Caco-2 (cell line): ENCODE measurements around the gene ACE. TPM values are rescaled to one million over a fixed set of nuclear protein-coding genes. Genes with fewer than 3 reads are reported as not detected.
A peak's percentile ranks its signal among the peaks of the same experiment; 100 is the strongest.

ENCODE experiments used
- BruUV-seq: library from RNA; stranded (reverse); fragments of 400-500 nt; replicated peaks from 2 replicates; lab custom pipeline; 2021; lab: Mats Ljungman, UMichigan
- CTCF ChIA-PET: fragments of 300-600 bp; sonication (Branson Sonifier 250); formaldehyde crosslinking; loops from one replicate; lab custom pipeline; 2022; ENCODE audit warnings: antibody characterized with exemption; lab: Charles Lee
- POLR2A ChIA-PET: fragments of 300-600 bp; sonication (Branson Sonifier 250); formaldehyde crosslinking; loops from one replicate; lab custom pipeline; 2022; ENCODE audit warnings: antibody characterized with exemption; lab: Charles Lee
- DNase-seq, 2 experiments: peaks; one replicate each; pipeline versions ENCODE4 v3.0.0 to v3.0.0-alpha.2; 2020 to 2022
- H3K27me3 ChIP-seq: replicated peaks from 2 replicates; pipeline ENCODE4 v1.6.0; 2011; ENCODE audit warnings: low read length; ENCODE audit not compliant: control insufficient read depth, insufficient read depth
- H3K36me3 ChIP-seq: 2 replicates; pipeline ENCODE4 v1.5.1; 2011; ENCODE audit warnings: low read length; ENCODE audit not compliant: control insufficient read depth, insufficient read depth
- H3K4me1 ChIP-seq: fragments of 250-450 bp; sonication (Bioruptor Pico); 2 replicates; pipeline ENCODE4 v1.5.1; 2020; ENCODE audit warnings: mild to moderate bottlenecking
- H3K4me3 ChIP-seq: 2 replicates; pipeline ENCODE4 v1.5.1; 2011; ENCODE audit warnings: low read depth, mild to moderate bottlenecking, control low read depth, low read length
- H3K9me3 ChIP-seq: fragments of 250-450 bp; sonication (Bioruptor Pico); 2 replicates; pipeline ENCODE4 v1.5.1; 2020; ENCODE audit warnings: mild to moderate bottlenecking, moderate library complexity
- H3K27ac Mint-ChIP-seq: one replicate; pipeline ENCODE4 v1.8.0; 2022; ENCODE audit warnings: mixed read lengths; ENCODE audit not compliant: unreplicated experiment
- H3K27me3 Mint-ChIP-seq: one replicate; pipeline ENCODE4 v1.8.0; 2022; ENCODE audit warnings: mixed read lengths; ENCODE audit not compliant: insufficient read depth, unreplicated experiment
- H3K36me3 Mint-ChIP-seq: one replicate; pipeline ENCODE4 v1.8.0; 2022; ENCODE audit warnings: mild to moderate bottlenecking, mixed read lengths; ENCODE audit not compliant: insufficient read depth, unreplicated experiment
- H3K4me1 Mint-ChIP-seq: one replicate; pipeline ENCODE4 v1.8.0; 2022; ENCODE audit warnings: low read depth, mixed read lengths; ENCODE audit not compliant: unreplicated experiment
- H3K4me3 Mint-ChIP-seq: one replicate; pipeline ENCODE4 v1.8.0; 2022; ENCODE audit warnings: mild to moderate bottlenecking, moderate library complexity, mixed read lengths; ENCODE audit not compliant: unreplicated experiment
- H3K9me3 Mint-ChIP-seq: one replicate; pipeline ENCODE4 v1.8.0; 2022; ENCODE audit warnings: mixed read lengths; ENCODE audit not compliant: unreplicated experiment
- CTCF ChIP-seq, 2 experiments: fragments of 200-600 bp in 1 of 2; IDR thresholded peaks; 1 replicate in 1 of 2; 2 replicates in 1 of 2; pipeline versions ENCODE4 v1.5.1 to v1.8.0; 2011 to 2022; ENCODE audit warnings: antibody characterized with exemption in 1 of 2, control low read depth in 1 of 2, inconsistent platforms in 1 of 2, low read depth in 1 of 2, low read length in 1 of 2, mild to moderate bottlenecking in 1 of 2, moderate library complexity in 1 of 2; ENCODE audit not compliant: insufficient read depth in 1 of 2, severe bottlenecking in 1 of 2, unreplicated experiment in 1 of 2
- intact Hi-C: fragments of 100-400 bp; cut with micrococcal nuclease; formaldehyde crosslinking; loops from one replicate; pipeline ENCODE4 v1.10.0; 2022; ENCODE audit not compliant: unreplicated experiment
- total RNA-seq: library from RNA; stranded (reverse); gene quantifications from 2 replicates; pipeline ENCODE4 v1.2.3, GENCODE V29; 2022

ACE gene
- total RNA-seq, 1 experiment from 2014 or later: 3.4 TPM

GRCh38 chr17:63476459-63476853 is 405 bp upstream of the ACE start:
- intact Hi-C loops: no loop called here
- H3K27ac Mint-ChIP-seq: no peak overlapping the region
- Histone ChIP-seq H3K36me3 (no peaks in the 10 kb centered on the region), H3K4me1 (peaks cover 13% of the 10 kb centered on the region), H3K27me3 (no peaks in the 10 kb centered on the region), H3K9me3 (no peaks in the 10 kb centered on the region), H3K4me3 (peak overlapping the region; percentile 67)
- ChIA-PET CTCF (interaction anchor here (0.6 to 6.0 kb wide), 8 partner anchors 11 to 830 kb away, joined by 3 to 107 read pairs (median 4); partner anchors contain the start of gene CYB561), POLR2A (no interaction called here)
- peaks cover 9% of the 10 kb centered on the region for H3K27me3 Mint-ChIP-seq
- no peak for TF ChIP-seq CTCF (IDR thresholded peaks at IDR 0.05; ENCODE audit: insufficient read depth in 1 of 2, low read depth in 1 of 2, low read length in 1 of 2, severe bottlenecking in 1 of 2, unreplicated experiment in 1 of 2)
- peaks cover 10% of the 10 kb centered on the region for H3K4me1 Mint-ChIP-seq
- no peaks in the 10 kb centered on the region for H3K36me3 Mint-ChIP-seq
- peak overlapping the region; percentile 98 for H3K4me3 Mint-ChIP-seq
- BruUV-seq: no TSS peak
- peak; percentile 55 to 71 for DNase-seq
- H3K9me3 Mint-ChIP-seq: no peaks in the 10 kb centered on the region

DNA sequence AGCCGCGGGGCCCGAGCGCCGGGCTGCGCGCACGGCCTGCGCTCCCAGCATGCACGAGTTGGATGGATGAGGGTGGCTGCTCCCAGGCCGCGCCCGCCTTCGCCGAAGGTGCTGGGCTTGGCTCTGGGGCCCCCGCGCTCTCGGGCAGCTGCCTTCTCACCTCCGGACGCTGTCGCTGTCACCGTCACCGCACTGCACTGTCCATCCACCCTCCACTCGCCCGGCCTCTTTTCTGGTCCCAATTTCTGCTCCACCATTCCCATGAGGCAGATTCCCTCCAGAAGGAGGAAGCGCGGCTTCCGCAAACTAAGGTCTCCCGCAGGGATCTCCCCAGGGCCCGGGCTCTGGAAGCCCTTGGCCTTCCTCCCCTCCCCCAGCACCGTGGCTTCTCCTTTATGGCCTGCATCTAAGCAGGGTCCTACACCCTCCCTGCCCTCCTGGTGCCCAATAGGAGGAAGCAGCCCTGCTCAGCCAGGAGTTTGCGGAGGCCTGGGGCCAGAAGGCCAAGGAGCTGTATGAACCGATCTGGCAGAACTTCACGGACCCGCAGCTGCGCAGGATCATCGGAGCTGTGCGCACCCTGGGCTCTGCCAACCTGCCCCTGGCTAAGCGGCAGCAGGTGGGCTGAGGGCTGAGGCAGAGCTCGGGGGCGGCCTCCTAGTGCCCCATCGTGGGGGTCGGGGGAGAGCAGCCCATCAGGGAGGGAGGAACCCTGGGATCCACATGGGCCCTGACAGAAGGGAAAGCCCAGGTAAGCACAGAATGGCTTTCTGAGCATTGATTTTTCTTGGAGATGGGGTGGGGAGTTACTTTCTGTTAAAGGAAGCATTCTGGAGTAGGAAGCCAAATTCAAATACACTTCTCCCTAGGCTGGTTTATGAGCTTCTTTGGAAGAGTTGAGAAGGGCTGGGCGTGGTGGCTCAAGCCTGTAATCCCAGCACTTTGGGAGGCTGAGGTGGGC is 899 bp downstream of the ACE start:
- no peak for DNase-seq
- no peak for TF ChIP-seq CTCF (IDR thresholded peaks at IDR 0.05; ENCODE audit: insufficient read depth in 1 of 2, low read depth in 1 of 2, low read length in 1 of 2, severe bottlenecking in 1 of 2, unreplicated experiment in 1 of 2)
- no peaks in the 10 kb centered on the region for H3K9me3 Mint-ChIP-seq
- ChIA-PET POLR2A (interaction anchor here (1.5 kb wide), 1 partner anchor 144 kb away, joined by 4 read pairs; the partner anchor contains the start of gene MAP3K3), CTCF (interaction anchor here (0.7 to 6.0 kb wide), 15 partner anchors 10 to 135 kb away, joined by 3 to 107 read pairs (median 6); partner anchors contain the start of genes CYB561 and DCAF7)
- peak overlapping the region; percentile 67 for H3K4me3 ChIP-seq
- peaks cover 13% of the 10 kb centered on the region for H3K4me1 ChIP-seq
- H3K9me3 ChIP-seq: no peaks in the 10 kb centered on the region
- peak overlapping the region; percentile 98 for H3K4me3 Mint-ChIP-seq
- no peaks in the 10 kb centered on the region for H3K36me3 Mint-ChIP-seq
- no peaks in the 10 kb centered on the region for H3K36me3 ChIP-seq
- peaks cover 7% of the 10 kb centered on the region for H3K27me3 Mint-ChIP-seq
- intact Hi-C loops: loop anchor here (1.0 to 2.0 kb wide), 2 partner anchors 31 to 135 kb away; partner anchors contain the start of gene CYB561
- no peaks in the 10 kb centered on the region for H3K27me3 ChIP-seq
- H3K27ac Mint-ChIP-seq: peak overlapping the region; percentile 76
- BruUV-seq: no TSS peak
- H3K4me1 Mint-ChIP-seq: peaks cover 10% of the 10 kb centered on the region

DNA sequence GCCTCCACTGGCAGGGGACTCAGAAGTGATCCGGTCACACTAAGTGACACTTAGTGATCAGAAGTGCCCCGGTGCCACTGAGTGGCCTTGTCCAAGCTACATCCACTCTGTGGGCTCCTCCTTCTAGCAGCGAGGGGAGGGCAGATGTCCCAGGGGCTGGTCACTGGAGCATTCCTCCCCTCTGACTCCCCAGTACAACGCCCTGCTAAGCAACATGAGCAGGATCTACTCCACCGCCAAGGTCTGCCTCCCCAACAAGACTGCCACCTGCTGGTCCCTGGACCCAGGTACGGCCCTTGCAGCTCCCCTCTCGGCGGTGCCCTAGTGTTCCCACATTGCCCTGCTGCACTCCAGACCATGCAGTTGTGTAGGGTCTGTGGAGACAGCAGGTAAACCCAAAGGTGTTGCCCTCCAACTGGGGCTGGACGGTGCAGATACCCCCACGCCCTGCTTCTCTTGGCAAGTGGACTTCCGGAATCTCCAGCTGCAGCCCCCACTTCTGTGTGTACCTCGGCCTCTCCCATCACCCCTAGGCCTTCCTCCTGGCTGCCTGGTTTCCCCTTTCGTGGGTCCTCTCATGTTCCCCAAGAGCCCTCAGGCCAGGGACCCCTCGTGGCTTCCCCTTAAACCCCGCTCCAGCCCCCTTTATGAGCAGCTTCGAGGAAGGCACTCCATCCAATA is 2.1 kb downstream of the ACE start:
- peak overlapping the region; percentile 50 for H3K4me3 Mint-ChIP-seq
- DNase-seq: peak; percentile 89 to 91
- H3K9me3 Mint-ChIP-seq: no peaks in the 10 kb centered on the region
- H3K36me3 Mint-ChIP-seq: no peaks in the 10 kb centered on the region
- peak; percentile 67 to 97 for TF ChIP-seq CTCF (IDR thresholded peaks at IDR 0.05; ENCODE audit: insufficient read depth in 1 of 2, low read depth in 1 of 2, low read length in 1 of 2, severe bottlenecking in 1 of 2, unreplicated experiment in 1 of 2)
- H3K27ac Mint-ChIP-seq: no peak overlapping the region
- ChIA-PET CTCF (interaction anchor here (0.5 to 6.0 kb wide), 16 partner anchors 8 to 402 kb away, joined by 3 to 107 read pairs (median 6); partner anchors contain the start of genes CYB561, DCAF7 and KCNH6), POLR2A (interaction anchor here (1.5 kb wide), 1 partner anchor 143 kb away, joined by 4 read pairs; the partner anchor contains the start of gene MAP3K3)
- intact Hi-C loops: loop anchor here (1.0 to 2.0 kb wide), 2 partner anchors 54 to 134 kb away; no protein-coding TSS in a partner anchor
- peaks cover 12% of the 10 kb centered on the region for H3K27me3 Mint-ChIP-seq
- no TSS peak for BruUV-seq
- Histone ChIP-seq H3K4me3 (no peak overlapping the region), H3K4me1 (peaks cover 13% of the 10 kb centered on the region), H3K36me3 (no peaks in the 10 kb centered on the region), H3K27me3 (no peaks in the 10 kb centered on the region), H3K9me3 (no peaks in the 10 kb centered on the region)
- H3K4me1 Mint-ChIP-seq: peaks cover 10% of the 10 kb centered on the region
